A549 (cell line): ENCODE data around the gene EVX1. TPM values are rescaled to one million over a fixed set of nuclear protein-coding genes. Genes with fewer than 3 reads are reported as not detected.

Experiments used
- ATAC-seq, 2 experiments: fragments of 200-7000 bp in 1 of 2; fragments of >200 bp in 1 of 2; cut with Nextera tagmentation in 1 of 2; cut with Tn5 transposase in 1 of 2; 3 replicates each; pipeline versions ENCODE4 v1.8.0 to v1.9.1; 2018 to 2020; ENCODE audit warnings: mild to moderate bottlenecking in 1 of 2, moderate library complexity in 1 of 2
- CTCF ChIA-PET: fragments of 300-600 bp; sonication (Branson Sonifier 250); formaldehyde crosslinking; extraction: SDS; loops from one replicate; lab custom pipeline; 2021; ENCODE audit warnings: antibody characterized with exemption, inconsistent platforms; lab: Yijun Ruan, JAX
- POLR2A ChIA-PET: fragments of 350-600 bp; formaldehyde crosslinking; extraction: SDS; loops from one replicate; lab custom pipeline; 2021; ENCODE audit warnings: antibody characterized with exemption, inconsistent platforms; lab: Yijun Ruan, JAX
- DNase-seq, 2 experiments: peaks; one replicate each; pipeline versions ENCODE4 v3.0.0 to v3.0.0-alpha.2; 2011 to 2016; ENCODE audit warnings: low read depth in 1 of 2, low spot score in 1 of 2
- FAIRE-seq: peaks from 2 replicates; lab custom pipeline; 2011; peaks lifted over from hg19 to GRCh38; lab: Jason Lieb, UNC
- H3K27ac ChIP-seq, 2 experiments: fragments of >200 bp; sonication (Bioruptor Twin); formaldehyde crosslinking; 3 replicates each; pipeline ENCODE4 v1.5.1; 2016 to 2017
- H3K4me1 ChIP-seq: fragments of >200 bp; sonication (Bioruptor Twin); formaldehyde crosslinking; 3 replicates; pipeline ENCODE4 v1.6.1; 2016
- H3K4me2 ChIP-seq: fragments of >200 bp; sonication (Bioruptor Twin); formaldehyde crosslinking; 3 replicates; pipeline ENCODE4 v1.6.1; 2016
- H3K4me3 ChIP-seq: fragments of >200 bp; sonication (Bioruptor Twin); formaldehyde crosslinking; 3 replicates; pipeline ENCODE4 v1.5.1; 2016
- H3K9me3 ChIP-seq: fragments of >200 bp; sonication (Bioruptor Twin); formaldehyde crosslinking; 3 replicates; pipeline ENCODE4 v1.6.1; 2016
- BHLHE40 ChIP-seq: IDR thresholded peaks from 2 replicates; pipeline ENCODE4 v1.6.1; 2012; ENCODE audit warnings: low read depth, low read length, inconsistent platforms
- CBX2 ChIP-seq: fragments of 200-600 bp; sonication (generic); IDR thresholded peaks from 2 replicates; pipeline ENCODE4 v1.6.1; 2016; ENCODE audit warnings: low read depth, mild to moderate bottlenecking, borderline replicate concordance
- CBX8 ChIP-seq: fragments of 200-600 bp; sonication (generic); IDR thresholded peaks from 2 replicates; pipeline ENCODE4 v1.6.1; 2016
- CEBPB ChIP-seq, 2 experiments: fragments of >200 bp in 1 of 2; sonication (Bioruptor Twin) in 1 of 2; formaldehyde crosslinking in 1 of 2; IDR thresholded peaks; 2 replicates each; pipeline ENCODE4 v1.6.1; 2012 to 2016
- CHD2 ChIP-seq: fragments of 150-350 bp; IDR thresholded peaks from 2 replicates; pipeline ENCODE4 v1.6.1; 2014; ENCODE audit warnings: low read length; ENCODE audit not compliant: partially characterized antibody
- EHMT2 ChIP-seq: fragments of 200-600 bp; sonication (generic); IDR thresholded peaks from 2 replicates; pipeline ENCODE4 v1.6.1; 2016; ENCODE audit warnings: antibody characterized with exemption, low read depth, mild to moderate bottlenecking, moderate library complexity
- FOSB ChIP-seq: fragments of 250-450 bp; sonication (Bioruptor Pico); IDR thresholded peaks from 2 replicates; pipeline ENCODE4 v1.5.0; 2020; ENCODE audit warnings: mild to moderate bottlenecking, moderate library complexity
- GATA3 ChIP-seq: IDR thresholded peaks from 2 replicates; pipeline ENCODE4 v1.6.1; 2012; ENCODE audit warnings: borderline replicate concordance
- HOXA7 ChIP-seq: fragments of 250-450 bp; sonication (Bioruptor Pico); IDR thresholded peaks from 2 replicates; pipeline ENCODE4 v1.5.0; 2020; ENCODE audit warnings: mild to moderate bottlenecking, moderate library complexity
- HOXB13 ChIP-seq: fragments of 250-450 bp; sonication (Bioruptor Pico); IDR thresholded peaks from 2 replicates; pipeline ENCODE4 v1.5.0; 2020; ENCODE audit warnings: low read depth, mild to moderate bottlenecking, moderate library complexity
- HOXB5 ChIP-seq: fragments of 250-450 bp; sonication (Bioruptor Pico); IDR thresholded peaks from 2 replicates; pipeline ENCODE4 v1.5.0; 2020; ENCODE audit warnings: mild to moderate bottlenecking, moderate library complexity
- JUN ChIP-seq, 2 experiments: fragments of >200 bp; sonication (Bioruptor Twin); formaldehyde crosslinking; IDR thresholded peaks; 2 replicates in 1 of 2; 3 replicates in 1 of 2; pipeline ENCODE4 v1.6.1; 2016 to 2017
- MAZ ChIP-seq: fragments of 150-350 bp; IDR thresholded peaks from 2 replicates; pipeline ENCODE4 v1.6.1; 2014; ENCODE audit warnings: antibody characterized with exemption, low read depth, low read length, borderline replicate concordance
- NFE2L2 ChIP-seq: fragments of 150-350 bp; conservative IDR thresholded peaks from 2 replicates; pipeline ENCODE4 v1.6.1; 2014; ENCODE audit warnings: low read length
- PHF8 ChIP-seq: fragments of 200-600 bp; sonication (generic); IDR thresholded peaks from 2 replicates; pipeline ENCODE4 v1.6.1; 2016; ENCODE audit warnings: low read depth, mild to moderate bottlenecking, antibody characterized with exemption, moderate library complexity, borderline replicate concordance
- POLR2A ChIP-seq: IDR thresholded peaks from 2 replicates; pipeline ENCODE4 v1.6.1; 2012; ENCODE audit warnings: mild to moderate bottlenecking, low read length
- POLR2AphosphoS2 ChIP-seq: conservative IDR thresholded peaks from 2 replicates; pipeline ENCODE4 v1.6.1; 2012; ENCODE audit warnings: low read length, improper control_type of control experiment, inconsistent platforms
- RARB ChIP-seq: fragments of 250-450 bp; sonication (Bioruptor Pico); IDR thresholded peaks from 2 replicates; pipeline ENCODE4 v1.8.0; 2021; ENCODE audit warnings: mild to moderate bottlenecking, moderate library complexity
- RFX5 ChIP-seq: fragments of 450-650 bp; IDR thresholded peaks from 2 replicates; pipeline ENCODE4 v1.7.1; 2014; ENCODE audit warnings: antibody characterized with exemption, mild to moderate bottlenecking, moderate library complexity
- SREBF2 ChIP-seq: fragments of 450-650 bp; IDR thresholded peaks from 2 replicates; pipeline ENCODE4 v1.6.1; 2014; ENCODE audit warnings: mild to moderate bottlenecking, moderate library complexity
- TFCP2L1 ChIP-seq: fragments of 250-450 bp; sonication (Bioruptor Pico); IDR thresholded peaks from 2 replicates; pipeline ENCODE4 v1.5.0; 2021; ENCODE audit warnings: mild to moderate bottlenecking
- ZSCAN20 ChIP-seq: fragments of 250-450 bp; sonication (Bioruptor Pico); IDR thresholded peaks from 2 replicates; pipeline ENCODE4 v1.8.0; 2022; ENCODE audit warnings: mild to moderate bottlenecking, moderate library complexity
- WGBS: methylation state at CpG from one replicate; pipeline ENCODE4 v1.1.6; 2017; ENCODE audit errors: missing lambda C conversion rate; 5-methylcytosine and 5-hydroxymethylcytosine counted together
- polyA plus RNA-seq, 4 experiments: library from polyadenylated mRNA; depleted of rRNA in 3 of 4; stranded (reverse); fragments of >200 nt; fragmentation: RNase III in 1 of 4; extraction: RNeasy Plus Mini Kit Qiagen cat#74134 plus additional on column Dnase treatment in 1 of 4; gene quantifications; 2 replicates in 3 of 4; 3 replicates in 1 of 4; pipeline ENCODE4 v1.2.3, GENCODE V29; 2011 to 2017
- TF ChIP-seq, protein P1 (sequence below): fragments of 150-350 bp; IDR thresholded peaks from 2 replicates; pipeline ENCODE4 v1.6.1; 2014; ENCODE audit warnings: low read depth, mild to moderate bottlenecking, low read length
- TF ChIP-seq, protein P2 (sequence below): fragments of >200 bp; sonication (Bioruptor Twin); formaldehyde crosslinking; IDR thresholded peaks from 3 replicates; pipeline ENCODE4 v1.6.1; 2016
- TF ChIP-seq, protein P3 (sequence below): IDR thresholded peaks from 2 replicates; pipeline ENCODE4 v1.6.1; 2012; ENCODE audit warnings: low read depth, borderline replicate concordance
- TF ChIP-seq, protein P4 (sequence below): IDR thresholded peaks from 2 replicates; pipeline ENCODE4 v1.6.1; 2012
- TF ChIP-seq, protein P5 (sequence below): IDR thresholded peaks from 2 replicates; pipeline ENCODE4 v1.6.1; 2012
- TF ChIP-seq, protein P6 (sequence below): fragments of 250-450 bp; sonication (Bioruptor Pico); IDR thresholded peaks from 2 replicates; pipeline ENCODE4 v1.5.0; 2021; ENCODE audit warnings: mild to moderate bottlenecking, moderate library complexity, borderline replicate concordance

Gene EVX1
- polyA plus RNA-seq, 2 of the 4 experiments (the other 2 are of a cell fraction): 0.05 to 0.08 TPM

DNA sequence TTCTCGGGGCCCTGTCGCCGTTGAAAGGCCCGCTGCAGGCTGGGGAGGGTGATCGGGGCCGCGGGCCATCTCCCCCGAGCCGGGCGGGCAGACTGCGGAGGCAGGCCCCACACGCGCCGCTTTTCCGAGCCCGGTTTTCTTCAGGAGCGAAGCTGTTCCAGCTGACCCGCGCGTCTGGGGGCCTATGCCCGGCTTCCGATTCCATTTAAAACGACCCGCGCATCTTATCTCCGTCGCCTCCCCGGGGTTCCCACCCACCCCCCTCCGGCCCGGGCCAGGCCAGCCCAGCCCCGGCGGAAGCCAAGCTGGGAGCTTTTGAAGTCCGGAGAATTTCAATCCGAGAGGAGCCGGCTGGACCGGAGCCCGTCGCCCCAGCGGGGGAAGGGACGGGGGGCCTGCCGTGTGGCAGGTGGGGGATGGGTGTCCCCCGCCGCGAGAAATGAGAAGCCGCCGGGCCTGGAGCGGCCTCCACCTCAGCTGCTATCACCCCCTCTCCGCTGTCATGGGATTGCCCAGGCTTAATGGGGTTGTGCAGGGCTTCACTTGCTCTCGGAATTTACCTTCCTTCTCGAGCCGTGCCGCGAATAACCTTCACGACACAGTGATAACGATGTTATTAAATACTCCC is 3.1 kb upstream of the EVX1 start:
- H3K4me1 ChIP-seq: peaks cover 8% of the 10 kb centered on the region; the same call in 2 of the 3 replicates
- no peaks in the 10 kb centered on the region for H3K9me3 ChIP-seq
- no peak overlapping the region for H3K4me3 ChIP-seq
- ChIA-PET POLR2A (no interaction called here), CTCF (interaction anchor here (0.6 to 2.8 kb wide), 8 partner anchors 25 to 678 kb away, joined by 3 to 18 read pairs (median 4); no protein-coding TSS in a partner anchor)
- ATAC-seq (no peak), DNase-seq (no peak), FAIRE-seq (no peak)
- TF ChIP-seq CHD2 (no peak), HOXA7 (no peak), RARB (no peak), CBX8 (no peak), GATA3 (no peak), HOXB13 (CRISPR knock-in tag) (no peak), NFE2L2 (no peak), CEBPB (IDR thresholded peaks at IDR 0.05) (no peak), POLR2A (no peak), PHF8 (no peak), ZSCAN20 (no peak), JUN (IDR thresholded peaks at IDR 0.05) (no peak), POLR2AphosphoS2 (no peak)
- TF ChIP-seq, protein P1, sequence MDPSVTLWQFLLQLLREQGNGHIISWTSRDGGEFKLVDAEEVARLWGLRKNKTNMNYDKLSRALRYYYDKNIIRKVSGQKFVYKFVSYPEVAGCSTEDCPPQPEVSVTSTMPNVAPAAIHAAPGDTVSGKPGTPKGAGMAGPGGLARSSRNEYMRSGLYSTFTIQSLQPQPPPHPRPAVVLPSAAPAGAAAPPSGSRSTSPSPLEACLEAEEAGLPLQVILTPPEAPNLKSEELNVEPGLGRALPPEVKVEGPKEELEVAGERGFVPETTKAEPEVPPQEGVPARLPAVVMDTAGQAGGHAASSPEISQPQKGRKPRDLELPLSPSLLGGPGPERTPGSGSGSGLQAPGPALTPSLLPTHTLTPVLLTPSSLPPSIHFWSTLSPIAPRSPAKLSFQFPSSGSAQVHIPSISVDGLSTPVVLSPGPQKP: no peak
- TF ChIP-seq, protein P2, sequence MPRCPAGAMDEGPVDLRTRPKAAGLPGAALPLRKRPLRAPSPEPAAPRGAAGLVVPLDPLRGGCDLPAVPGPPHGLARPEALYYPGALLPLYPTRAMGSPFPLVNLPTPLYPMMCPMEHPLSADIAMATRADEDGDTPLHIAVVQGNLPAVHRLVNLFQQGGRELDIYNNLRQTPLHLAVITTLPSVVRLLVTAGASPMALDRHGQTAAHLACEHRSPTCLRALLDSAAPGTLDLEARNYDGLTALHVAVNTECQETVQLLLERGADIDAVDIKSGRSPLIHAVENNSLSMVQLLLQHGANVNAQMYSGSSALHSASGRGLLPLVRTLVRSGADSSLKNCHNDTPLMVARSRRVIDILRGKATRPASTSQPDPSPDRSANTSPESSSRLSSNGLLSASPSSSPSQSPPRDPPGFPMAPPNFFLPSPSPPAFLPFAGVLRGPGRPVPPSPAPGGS: no peak
- TF ChIP-seq, protein P3, sequence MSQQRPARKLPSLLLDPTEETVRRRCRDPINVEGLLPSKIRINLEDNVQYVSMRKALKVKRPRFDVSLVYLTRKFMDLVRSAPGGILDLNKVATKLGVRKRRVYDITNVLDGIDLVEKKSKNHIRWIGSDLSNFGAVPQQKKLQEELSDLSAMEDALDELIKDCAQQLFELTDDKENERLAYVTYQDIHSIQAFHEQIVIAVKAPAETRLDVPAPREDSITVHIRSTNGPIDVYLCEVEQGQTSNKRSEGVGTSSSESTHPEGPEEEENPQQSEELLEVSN: no peak
- TF ChIP-seq, protein P4, sequence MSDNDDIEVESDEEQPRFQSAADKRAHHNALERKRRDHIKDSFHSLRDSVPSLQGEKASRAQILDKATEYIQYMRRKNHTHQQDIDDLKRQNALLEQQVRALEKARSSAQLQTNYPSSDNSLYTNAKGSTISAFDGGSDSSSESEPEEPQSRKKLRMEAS: no peak
- TF ChIP-seq, protein P5, sequence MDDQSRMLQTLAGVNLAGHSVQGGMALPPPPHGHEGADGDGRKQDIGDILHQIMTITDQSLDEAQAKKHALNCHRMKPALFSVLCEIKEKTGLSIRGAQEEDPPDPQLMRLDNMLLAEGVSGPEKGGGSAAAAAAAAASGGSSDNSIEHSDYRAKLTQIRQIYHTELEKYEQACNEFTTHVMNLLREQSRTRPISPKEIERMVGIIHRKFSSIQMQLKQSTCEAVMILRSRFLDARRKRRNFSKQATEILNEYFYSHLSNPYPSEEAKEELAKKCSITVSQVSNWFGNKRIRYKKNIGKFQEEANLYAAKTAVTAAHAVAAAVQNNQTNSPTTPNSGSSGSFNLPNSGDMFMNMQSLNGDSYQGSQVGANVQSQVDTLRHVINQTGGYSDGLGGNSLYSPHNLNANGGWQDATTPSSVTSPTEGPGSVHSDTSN: no peak
- WGBS: 82% methylated on average over 47 of the region's 55 CpGs
- no peak overlapping the region for H3K27ac ChIP-seq
- H3K4me2 ChIP-seq: no peak overlapping the region

DNA sequence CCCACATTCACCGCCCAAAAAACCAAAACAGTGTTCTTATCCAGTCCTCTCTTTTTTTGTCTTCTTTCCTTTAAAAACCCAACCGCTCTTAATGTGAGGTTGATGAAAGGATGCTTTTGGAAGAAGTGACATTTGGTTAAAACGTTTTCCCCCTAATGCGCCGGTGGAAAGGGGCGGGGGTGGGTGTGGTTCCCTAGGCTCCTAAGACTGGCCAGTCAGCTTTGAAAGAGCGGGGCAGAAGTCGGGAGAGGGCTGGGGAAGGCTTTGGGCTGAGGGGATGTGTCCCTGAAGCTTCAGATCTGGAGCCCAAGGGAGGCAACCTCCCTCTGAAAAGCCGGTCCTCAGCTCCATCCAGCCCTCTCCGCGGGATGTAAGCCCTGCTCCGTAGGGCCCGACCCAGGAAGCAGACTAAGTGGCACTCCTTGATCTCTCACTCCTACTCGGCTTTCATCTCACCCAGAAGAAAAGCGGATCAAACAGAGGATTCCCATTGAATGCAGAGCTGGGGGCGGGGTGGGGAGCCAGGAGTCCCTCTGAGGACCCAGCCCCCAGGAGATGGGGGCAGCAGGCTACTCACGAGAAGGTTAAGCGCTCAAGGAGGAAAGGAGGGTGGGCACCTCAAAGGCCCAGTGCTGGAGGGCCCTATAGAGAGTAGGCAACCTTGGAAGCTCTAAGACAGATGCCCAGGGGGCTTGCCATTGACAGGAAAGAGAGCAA is 2.4 kb upstream of the EVX1 start:
- POLR2A ChIA-PET: no interaction called here
- H3K27ac ChIP-seq: no peak overlapping the region
- CTCF ChIA-PET: interaction anchor here (1.4 kb wide), 2 partner anchors 61 to 856 kb away, joined by 3 read pairs; no protein-coding TSS in a partner anchor
- WGBS: 71% methylated on average over 18 of the region's 18 CpGs
- 0 out of 3 replicates have a peak, but pooled peaks cover 2% of the 10 kb centered on the region for H3K4me1 ChIP-seq
- TF ChIP-seq SREBF2: no peak
- TF ChIP-seq TFCP2L1 (CRISPR knock-in tag): no peak
- no peak for TF ChIP-seq PHF8
- no peak for TF ChIP-seq HOXB5
- TF ChIP-seq RARB: no peak
- TF ChIP-seq BHLHE40: no peak
- TF ChIP-seq CEBPB (IDR thresholded peaks at IDR 0.05): no peak
- TF ChIP-seq RFX5: no peak
- TF ChIP-seq EHMT2: no peak
- TF ChIP-seq GATA3: no peak
- no peak for TF ChIP-seq MAZ
- no peak for TF ChIP-seq FOSB (CRISPR knock-in tag)
- no peak for TF ChIP-seq CBX2
- TF ChIP-seq, protein P6, sequence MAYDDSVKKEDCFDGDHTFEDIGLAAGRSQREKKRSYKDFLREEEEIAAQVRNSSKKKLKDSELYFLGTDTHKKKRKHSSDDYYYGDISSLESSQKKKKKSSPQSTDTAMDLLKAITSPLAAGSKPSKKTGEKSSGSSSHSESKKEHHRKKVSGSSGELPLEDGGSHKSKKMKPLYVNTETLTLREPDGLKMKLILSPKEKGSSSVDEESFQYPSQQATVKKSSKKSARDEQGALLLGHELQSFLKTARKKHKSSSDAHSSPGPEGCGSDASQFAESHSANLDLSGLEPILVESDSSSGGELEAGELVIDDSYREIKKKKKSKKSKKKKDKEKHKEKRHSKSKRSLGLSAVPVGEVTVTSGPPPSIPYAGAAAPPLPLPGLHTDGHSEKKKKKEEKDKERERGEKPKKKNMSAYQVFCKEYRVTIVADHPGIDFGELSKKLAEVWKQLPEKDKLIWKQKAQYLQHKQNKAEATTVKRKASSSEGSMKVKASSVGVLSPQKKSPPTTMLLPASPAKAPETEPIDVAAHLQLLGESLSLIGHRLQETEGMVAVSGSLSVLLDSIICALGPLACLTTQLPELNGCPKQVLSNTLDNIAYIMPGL (CRISPR knock-in tag): no peak
- TF ChIP-seq, all 56 proteins: peak for 0
- no peaks in the 10 kb centered on the region for H3K9me3 ChIP-seq
- no peak overlapping the region for H3K4me2 ChIP-seq
- H3K4me3 ChIP-seq: no peak overlapping the region
- no peak for FAIRE-seq
- ATAC-seq: no peak
- no peak for DNase-seq
